ENCODE measurements around the gene GNMT.

DNA sequence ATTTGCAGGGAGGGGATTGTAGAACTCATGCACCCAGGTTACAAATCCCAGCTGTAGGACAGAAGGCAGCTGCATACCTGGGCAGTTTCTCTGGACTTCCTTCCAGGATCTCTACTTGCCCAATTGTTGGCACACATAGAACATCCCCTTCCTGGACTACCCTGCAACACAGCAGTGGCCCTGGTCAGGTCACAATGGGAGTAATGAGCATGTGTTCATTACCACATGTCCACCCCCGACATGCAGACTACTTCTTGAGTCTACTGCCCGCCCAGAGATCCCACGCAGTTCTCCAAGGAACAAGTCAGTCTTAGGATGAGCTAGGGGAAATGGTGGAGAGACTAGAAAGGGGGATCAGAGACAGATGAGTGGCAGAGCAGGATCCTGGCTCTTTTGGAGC lies 13.4 kb downstream of the GNMT start:
- TF ChIP-seq, protein P1, sequence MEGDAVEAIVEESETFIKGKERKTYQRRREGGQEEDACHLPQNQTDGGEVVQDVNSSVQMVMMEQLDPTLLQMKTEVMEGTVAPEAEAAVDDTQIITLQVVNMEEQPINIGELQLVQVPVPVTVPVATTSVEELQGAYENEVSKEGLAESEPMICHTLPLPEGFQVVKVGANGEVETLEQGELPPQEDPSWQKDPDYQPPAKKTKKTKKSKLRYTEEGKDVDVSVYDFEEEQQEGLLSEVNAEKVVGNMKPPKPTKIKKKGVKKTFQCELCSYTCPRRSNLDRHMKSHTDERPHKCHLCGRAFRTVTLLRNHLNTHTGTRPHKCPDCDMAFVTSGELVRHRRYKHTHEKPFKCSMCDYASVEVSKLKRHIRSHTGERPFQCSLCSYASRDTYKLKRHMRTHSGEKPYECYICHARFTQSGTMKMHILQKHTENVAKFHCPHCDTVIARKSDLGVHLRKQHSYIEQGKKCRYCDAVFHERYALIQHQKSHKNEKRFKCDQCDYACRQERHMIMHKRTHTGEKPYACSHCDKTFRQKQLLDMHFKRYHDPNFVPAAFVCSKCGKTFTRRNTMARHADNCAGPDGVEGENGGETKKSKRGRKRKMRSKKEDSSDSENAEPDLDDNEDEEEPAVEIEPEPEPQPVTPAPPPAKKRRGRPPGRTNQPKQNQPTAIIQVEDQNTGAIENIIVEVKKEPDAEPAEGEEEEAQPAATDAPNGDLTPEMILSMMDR (IDR thresholded peaks at IDR 0.05), result no peak
- no peak for TF ChIP-seq POLR2A (IDR thresholded peaks at IDR 0.05)
